Measurements from ENCODE around the gene RPL37A. TPM values are rescaled to one million over a fixed set of nuclear protein-coding genes. Genes with fewer than 3 reads are reported as not detected.

RPL37A gene
- 1,000 to 10,000 TPM; 3,034 to 3,213 TPM for total RNA-seq
- 1,000 to 10,000 TPM; 1,713 to 3,751 TPM for polyA plus RNA-seq

GRCh38 chr2:216498379-216499352 lies at the start of gene RPL37A:
Gene RPL37A (plus strand): TSS chr2:216498844. CDS start chr2:216498875, 31 bp downstream.
- ChIA-PET POLR2A (ENCODE audit: partially characterized antibody) (interaction anchor here (0.6 to 2.3 kb wide), 8 partner anchors 8 to 1187 kb away, joined by 3 to 9 read pairs (median 6); partner anchors contain the start of genes ATIC, SMARCAL1 and XRCC5), CTCF (ENCODE audit: partially characterized antibody) (interaction anchor here (0.8 to 2.1 kb wide), 7 partner anchors 8 to 92 kb away, joined by 3 to 8 read pairs (median 3); no protein-coding TSS in a partner anchor)
- intact Hi-C loops (cut with micrococcal nuclease): loop anchor here (1.0 to 5.0 kb wide), 2 partner anchors 86 to 386 kb away; partner anchors contain the start of gene SMARCAL1
- no peaks in the 10 kb centered on the region for H3K9me3 Mint-ChIP-seq
- Histone ChIP-seq H3K4me3 (ENCODE audit: low read length in 2 of 2) (peak within 1 kb of the TSS; percentile 88 to 98), H3K27ac (ENCODE audit: low read depth, low read length) (peak within 1 kb of the TSS; percentile 88), H3K9me3 (ENCODE audit: control insufficient read depth in 1 of 2, low read length in 2 of 2) (no peaks in the 10 kb centered on the region), H3K36me3 (ENCODE audit: insufficient read depth, low read length) (peaks cover 39% of the 10 kb centered on the region), H3K27me3 (ENCODE audit: insufficient read depth, low read length) (no peaks in the 10 kb centered on the region), H3K4me1 (ENCODE audit: insufficient read depth, low read length) (peaks cover 50% of the 10 kb centered on the region)
- H3K4me1 Mint-ChIP-seq: peaks cover 36 to 57% (median 42%) of the 10 kb centered on the region in 4 donors
- DNase-seq: peak; percentile 88 to 90 (median 90)
- peak within 1 kb of the TSS; percentile 94 to 100 (median 99) for H3K4me3 Mint-ChIP-seq
- H3K36me3 Mint-ChIP-seq: peaks cover 38 to 53% of the 10 kb centered on the region in 2 donors
- H3K27me3 Mint-ChIP-seq: no peaks in the 10 kb centered on the region
- H3K27ac Mint-ChIP-seq: peak within 1 kb of the TSS; percentile 93 to 99 (median 97)

- no peaks in the 10 kb centered on the region for H3K27me3 Mint-ChIP-seq
- CTCF ChIA-PET (ENCODE audit: partially characterized antibody): interaction anchor here (1.4 kb wide), 1 partner anchor 29 kb away, joined by 3 read pairs; no protein-coding TSS in a partner anchor
- DNase-seq: no peak
- Histone ChIP-seq H3K9me3 (ENCODE audit: control insufficient read depth in 1 of 2, low read length in 2 of 2) (no peaks in the 10 kb centered on the region), H3K36me3 (ENCODE audit: insufficient read depth, low read length) (peaks cover 69% of the 10 kb centered on the region), H3K27ac (ENCODE audit: low read depth, low read length) (no peak overlapping the region), H3K27me3 (ENCODE audit: insufficient read depth, low read length) (no peaks in the 10 kb centered on the region), H3K4me3 (ENCODE audit: low read length in 2 of 2) (no peak overlapping the region), H3K4me1 (ENCODE audit: insufficient read depth, low read length) (no peaks in the 10 kb centered on the region)
- H3K27ac Mint-ChIP-seq: no peak overlapping the region
- H3K9me3 Mint-ChIP-seq: peaks cover 0 to 9% (median 5%) of the 10 kb centered on the region in 8 donors
- peaks cover 86 to 88% of the 10 kb centered on the region in 2 donors for H3K36me3 Mint-ChIP-seq
- POLR2A ChIA-PET (ENCODE audit: partially characterized antibody): no interaction called here
- H3K4me3 Mint-ChIP-seq: no peak overlapping the region
- H3K4me1 Mint-ChIP-seq: no peaks in the 10 kb centered on the region
- intact Hi-C loops (cut with micrococcal nuclease): no loop called here
Observed at GRCh38 chr2:216450346-216450745, 48.3 kb upstream of the RPL37A start.

- H3K27ac ChIP-seq (ENCODE audit: low read depth, low read length): no peak overlapping the region
- intact Hi-C loops (cut with micrococcal nuclease): no loop called here
- H3K4me3 ChIP-seq (ENCODE audit: low read length in 2 of 2): no peak overlapping the region
- Mint-ChIP-seq H3K9me3 (peaks cover 0 to 9% (median 5%) of the 10 kb centered on the region in 8 donors), H3K4me1 (no peaks in the 10 kb centered on the region), H3K36me3 (peaks cover 86 to 87% of the 10 kb centered on the region in 2 donors), H3K4me3 (no peak overlapping the region), H3K27ac (no peak overlapping the region), H3K27me3 (no peaks in the 10 kb centered on the region)
- no peaks in the 10 kb centered on the region for H3K9me3 ChIP-seq (ENCODE audit: control insufficient read depth in 1 of 2, low read length in 2 of 2)
- peaks cover 69% of the 10 kb centered on the region for H3K36me3 ChIP-seq (ENCODE audit: insufficient read depth, low read length)
- CTCF ChIA-PET (ENCODE audit: partially characterized antibody): interaction anchor here (1.4 kb wide), 1 partner anchor 29 kb away, joined by 3 read pairs; no protein-coding TSS in a partner anchor
- POLR2A ChIA-PET (ENCODE audit: partially characterized antibody): no interaction called here
- no peaks in the 10 kb centered on the region for H3K4me1 ChIP-seq (ENCODE audit: insufficient read depth, low read length)
- no peaks in the 10 kb centered on the region for H3K27me3 ChIP-seq (ENCODE audit: insufficient read depth, low read length)
- no peak for DNase-seq
Observed at GRCh38 chr2:216450784-216451183, 47.9 kb upstream of the RPL37A start.

- ChIA-PET CTCF (ENCODE audit: partially characterized antibody) (no interaction called here), POLR2A (ENCODE audit: partially characterized antibody) (no interaction called here)
- DNase-seq: no peak
- Histone ChIP-seq H3K27me3 (ENCODE audit: insufficient read depth, low read length) (no peaks in the 10 kb centered on the region), H3K4me1 (ENCODE audit: insufficient read depth, low read length) (no peaks in the 10 kb centered on the region), H3K27ac (ENCODE audit: low read depth, low read length) (no peak overlapping the region), H3K4me3 (ENCODE audit: low read length in 2 of 2) (no peak overlapping the region), H3K9me3 (ENCODE audit: control insufficient read depth in 1 of 2, low read length in 2 of 2) (no peaks in the 10 kb centered on the region), H3K36me3 (ENCODE audit: insufficient read depth, low read length) (peaks cover 45% of the 10 kb centered on the region)
- Mint-ChIP-seq H3K4me1 (no peaks in the 10 kb centered on the region), H3K9me3 (peaks cover 0 to 3% (median 0%) of the 10 kb centered on the region in 8 donors), H3K4me3 (no peak overlapping the region), H3K27me3 (no peaks in the 10 kb centered on the region), H3K27ac (no peak overlapping the region), H3K36me3 (peaks cover 57 to 58% of the 10 kb centered on the region in 2 donors)
- intact Hi-C loops (cut with micrococcal nuclease): no loop called here
Observed at GRCh38 chr2:216453955-216454614, 44.6 kb upstream of the RPL37A start.

- Histone ChIP-seq H3K4me1 (ENCODE audit: insufficient read depth, low read length) (no peaks in the 10 kb centered on the region), H3K36me3 (ENCODE audit: insufficient read depth, low read length) (no peaks in the 10 kb centered on the region), H3K27me3 (ENCODE audit: insufficient read depth, low read length) (no peaks in the 10 kb centered on the region), H3K9me3 (ENCODE audit: control insufficient read depth in 1 of 2, low read length in 2 of 2) (no peaks in the 10 kb centered on the region), H3K27ac (ENCODE audit: low read depth, low read length) (no peak overlapping the region), H3K4me3 (ENCODE audit: low read length in 2 of 2) (no peak overlapping the region)
- Mint-ChIP-seq H3K9me3 (no peaks in the 10 kb centered on the region), H3K27ac (peak overlapping the region in 3 of 7 donors; percentile 10 to 25 (median 12)), H3K4me3 (no peak overlapping the region), H3K27me3 (no peaks in the 10 kb centered on the region), H3K4me1 (no peaks in the 10 kb centered on the region), H3K36me3 (peaks cover 36 to 44% of the 10 kb centered on the region in 2 donors)
- no peak for DNase-seq
- POLR2A ChIA-PET (ENCODE audit: partially characterized antibody): no interaction called here
- intact Hi-C loops (cut with micrococcal nuclease): no loop called here
- CTCF ChIA-PET (ENCODE audit: partially characterized antibody): no interaction called here
Observed at GRCh38 chr2:216463148-216463547, 35.5 kb upstream of the RPL37A start.

GRCh38 chr2:216464104-216464720 lies 34.4 kb upstream of the RPL37A start:
- no peak overlapping the region for H3K4me3 Mint-ChIP-seq
- no peaks in the 10 kb centered on the region for H3K9me3 Mint-ChIP-seq
- Histone ChIP-seq H3K4me1 (ENCODE audit: insufficient read depth, low read length) (no peaks in the 10 kb centered on the region), H3K36me3 (ENCODE audit: insufficient read depth, low read length) (no peaks in the 10 kb centered on the region), H3K27ac (ENCODE audit: low read depth, low read length) (no peak overlapping the region), H3K4me3 (ENCODE audit: low read length in 2 of 2) (no peak overlapping the region), H3K9me3 (ENCODE audit: control insufficient read depth in 1 of 2, low read length in 2 of 2) (no peaks in the 10 kb centered on the region), H3K27me3 (ENCODE audit: insufficient read depth, low read length) (no peaks in the 10 kb centered on the region)
- H3K36me3 Mint-ChIP-seq: peaks cover 36 to 49% of the 10 kb centered on the region in 2 donors
- H3K4me1 Mint-ChIP-seq: no peaks in the 10 kb centered on the region
- no peaks in the 10 kb centered on the region for H3K27me3 Mint-ChIP-seq
- intact Hi-C loops (cut with micrococcal nuclease): no loop called here
- DNase-seq: no peak
- H3K27ac Mint-ChIP-seq: peak overlapping the region in 1 of 7 donors; percentile 61
- ChIA-PET CTCF (ENCODE audit: partially characterized antibody) (no interaction called here), POLR2A (ENCODE audit: partially characterized antibody) (no interaction called here)

All from CD4-positive, alpha-beta memory T cell (primary cell).